IMR-90 (cell line): ENCODE measurements around the gene POR. TPM values are rescaled to one million over a fixed set of nuclear protein-coding genes. Genes with fewer than 3 reads are reported as not detected.
A peak's percentile ranks its signal among the peaks of the same experiment; 100 is the strongest.

Source experiments
- ATAC-seq: fragments of 200-7000 bp; cut with Tn5 transposase; 2 replicates; pipeline ENCODE4 v1.9.1; 2020; ENCODE audit warnings: low read depth, mild to moderate bottlenecking, moderate library complexity
- BruUV-seq: library from RNA; stranded (reverse); fragments of 400-500 nt; replicated peaks from 2 replicates; lab custom pipeline; 2021; lab: Mats Ljungman, UMichigan
- CTCF ChIA-PET: fragments of 300-600 bp; formaldehyde crosslinking; extraction: SDS; loops from one replicate; lab custom pipeline; 2021; ENCODE audit warnings: antibody characterized with exemption; lab: Yijun Ruan, JAX
- POLR2A ChIA-PET: fragments of 300-600 bp; sonication (Branson Sonifier 250); formaldehyde crosslinking; loops from one replicate; lab custom pipeline; 2022; ENCODE audit warnings: antibody characterized with exemption; ENCODE audit not compliant: unreplicated experiment; lab: Charles Lee
- DNase-seq: peaks from one replicate; pipeline ENCODE4 v3.0.0; 2013
- H2AFZ ChIP-seq: replicated peaks from 2 replicates; pipeline ENCODE3; 2013; ENCODE audit warnings: low read length, mild to moderate bottlenecking; ENCODE audit not compliant: poor library complexity
- H2AK5ac ChIP-seq: 2 replicates; pipeline ENCODE4 v1.6.1; 2013; ENCODE audit warnings: low read depth, low read length, inconsistent platforms
- H2AK9ac ChIP-seq: replicated peaks from 2 replicates; pipeline ENCODE3; 2013; ENCODE audit warnings: mild to moderate bottlenecking, low read depth, low read length, moderate library complexity; ENCODE audit not compliant: poor library complexity
- H2BK120ac ChIP-seq: 2 replicates; pipeline ENCODE4 v1.6.1; 2013; ENCODE audit warnings: low read depth, low read length, inconsistent platforms
- H2BK15ac ChIP-seq: 3 replicates; pipeline ENCODE4 v1.6.1; 2013; ENCODE audit warnings: low read depth, low read length, inconsistent platforms
- H2BK20ac ChIP-seq: 2 replicates; pipeline ENCODE4 v1.6.1; 2013; ENCODE audit warnings: low read depth, mild to moderate bottlenecking, inconsistent platforms, low read length, moderate library complexity
- H2BK5ac ChIP-seq: 2 replicates; pipeline ENCODE4 v1.6.1; 2013; ENCODE audit warnings: mild to moderate bottlenecking, low read depth, low read length, inconsistent platforms; ENCODE audit not compliant: poor library complexity, severe bottlenecking
- H3K14ac ChIP-seq: replicated peaks from 2 replicates; pipeline ENCODE4 v1.6.1; 2013; ENCODE audit warnings: low read depth, low read length, inconsistent platforms
- H3K18ac ChIP-seq: 2 replicates; pipeline ENCODE4 v1.6.1; 2013; ENCODE audit warnings: low read depth, low read length, control low read depth
- H3K23ac ChIP-seq: 2 replicates; pipeline ENCODE4 v1.6.1; 2013; ENCODE audit warnings: low read depth, low read length, inconsistent platforms
- H3K27ac ChIP-seq: 2 replicates; pipeline ENCODE4 v1.5.1; 2013; ENCODE audit warnings: mild to moderate bottlenecking, control low read depth, low read length; ENCODE audit not compliant: insufficient read depth
- H3K27me3 ChIP-seq: 2 replicates; pipeline ENCODE4 v1.6.1; 2013; ENCODE audit warnings: low read length; ENCODE audit not compliant: control insufficient read depth, insufficient read depth
- H3K36me3 ChIP-seq: 2 replicates; pipeline ENCODE4 v1.6.1; 2013; ENCODE audit warnings: low read length, mixed read lengths; ENCODE audit not compliant: control insufficient read depth, insufficient read depth
- H3K4ac ChIP-seq: 2 replicates; pipeline ENCODE4 v1.6.1; 2013; ENCODE audit warnings: low read depth, low read length, inconsistent platforms
- H3K4me1 ChIP-seq: 2 replicates; pipeline ENCODE4 v1.6.1; 2013; ENCODE audit warnings: low read length, mixed read lengths; ENCODE audit not compliant: control insufficient read depth, insufficient read depth
- H3K4me2 ChIP-seq: 2 replicates; pipeline ENCODE4 v1.6.1; 2013; ENCODE audit warnings: low read depth, mild to moderate bottlenecking, control low read depth, low read length, moderate library complexity
- H3K4me3 ChIP-seq: 2 replicates; pipeline ENCODE4 v1.5.1; 2013; ENCODE audit warnings: low read depth, mild to moderate bottlenecking, control low read depth, low read length, moderate library complexity; ENCODE audit not compliant: insufficient read depth
- H3K56ac ChIP-seq: 2 replicates; pipeline ENCODE4 v1.6.1; 2013; ENCODE audit warnings: low read length, inconsistent platforms; ENCODE audit not compliant: insufficient read depth; ENCODE audit errors: extremely low read depth
- H3K79me1 ChIP-seq, 2 experiments: 2 replicates each; pipeline ENCODE4 v1.6.1; 2013; ENCODE audit warnings: low read length in 2 of 2, inconsistent platforms in 1 of 2, low read depth in 1 of 2
- H3K9ac ChIP-seq: 2 replicates; pipeline ENCODE4 v1.6.1; 2013; ENCODE audit warnings: low read depth, low read length, control low read depth
- H3K9me1 ChIP-seq: 2 replicates; pipeline ENCODE4 v1.6.1; 2013; ENCODE audit warnings: low read length, inconsistent platforms; ENCODE audit not compliant: insufficient read depth
- H3K9me3 ChIP-seq: 2 replicates; pipeline ENCODE4 v1.6.1; 2013; ENCODE audit warnings: low read length; ENCODE audit not compliant: control insufficient read depth, insufficient read depth
- H4K20me1 ChIP-seq: 2 replicates; pipeline ENCODE4 v1.6.1; 2013; ENCODE audit warnings: low read length, inconsistent platforms; ENCODE audit not compliant: insufficient read depth
- H4K5ac ChIP-seq: 2 replicates; pipeline ENCODE4 v1.6.1; 2013; ENCODE audit warnings: mild to moderate bottlenecking, low read depth, low read length, control low read depth
- H4K8ac ChIP-seq, 2 experiments: 2 replicates each; pipeline ENCODE4 v1.6.1; 2013; ENCODE audit warnings: low read depth in 2 of 2, low read length in 2 of 2, control low read depth in 1 of 2, inconsistent platforms in 1 of 2
- H4K91ac ChIP-seq: 2 replicates; pipeline ENCODE4 v1.6.1; 2013; ENCODE audit warnings: low read depth, low read length, inconsistent platforms; ENCODE audit not compliant: insufficient read depth
- BHLHE40 ChIP-seq: fragments of 150-350 bp; IDR thresholded peaks from 2 replicates; pipeline ENCODE4 v1.6.1; 2016; ENCODE audit warnings: mild to moderate bottlenecking, low read depth, low read length
- CHD1 ChIP-seq: IDR thresholded peaks from 2 replicates; pipeline ENCODE4 v1.6.1; 2012; ENCODE audit warnings: low read depth, low read length, improper control_type of control experiment
- FOS ChIP-seq: fragments of 150-350 bp; IDR thresholded peaks from 2 replicates; pipeline ENCODE4 v1.6.1; 2016; ENCODE audit warnings: low read depth, low read length
- MAZ ChIP-seq: IDR thresholded peaks from 2 replicates; pipeline ENCODE4 v1.6.1; 2012; ENCODE audit warnings: low read depth, mild to moderate bottlenecking, low read length, improper control_type of control experiment, moderate library complexity, borderline replicate concordance
- POLR2A ChIP-seq: IDR thresholded peaks from 2 replicates; pipeline ENCODE4 v1.6.1; 2012; ENCODE audit warnings: mild to moderate bottlenecking, low read depth, low read length
- RCOR1 ChIP-seq: IDR thresholded peaks from 2 replicates; pipeline ENCODE4 v1.6.1; 2012; ENCODE audit warnings: mild to moderate bottlenecking, low read length, improper control_type of control experiment; ENCODE audit not compliant: insufficient replicate concordance
- RFX5 ChIP-seq: IDR thresholded peaks from 2 replicates; pipeline ENCODE4 v1.8.0; 2012; ENCODE audit warnings: low read depth, mild to moderate bottlenecking, low read length, moderate library complexity
- WGBS, 2 experiments: methylation state at CpG; one replicate each; pipeline versions ENCODE4 v1.1.5 to v1.1.7; 2013; ENCODE audit warnings: missing lambda C conversion rate in 2 of 2; ENCODE audit not compliant: insufficient read length in 1 of 2; ENCODE audit errors: extremely low coverage in 2 of 2; 5-methylcytosine and 5-hydroxymethylcytosine counted together
- dilution Hi-C: fragments of 300-500 bp; cut with HindIII; formaldehyde crosslinking; loops from one replicate; pipeline ENCODE4 v1.14.3; 2018; ENCODE audit warnings: low sequenced_read_pairs; ENCODE audit not compliant: unreplicated experiment
- in situ Hi-C: fragments of 300-500 bp; cut with MboI; formaldehyde crosslinking; loops from 3 replicates; pipeline ENCODE4 v1.14.3; 2019; ENCODE audit warnings: low sequenced_read_pairs, inconsistent platforms, mixed read lengths
- intact Hi-C: fragments of 100-400 bp; cut with micrococcal nuclease; formaldehyde crosslinking; loops from 2 replicates; pipeline ENCODE4 v1.10.0; 2022
- polyA plus RNA-seq, 3 experiments: library from polyadenylated mRNA; depleted of rRNA; stranded (reverse); fragments of >200 nt; gene quantifications; 2 replicates each; pipeline ENCODE4 v1.2.3, GENCODE V29; 2012; ENCODE audit warnings: low replicate concordance in 1 of 3
- total RNA-seq: library from RNA; depleted of rRNA; stranded (reverse); fragments of >200 nt; gene quantifications from 2 replicates; pipeline ENCODE4 v1.2.3, GENCODE V29; 2012

The POR gene
- total and polyA plus RNA-seq, 2 of the 4 experiments (the other 2 are of a cell fraction), result 25.5 to 42.2 TPM

GRCh38 chr7:75955331-75955955, 40.5 kb downstream of the POR start:
- Histone ChIP-seq H3K27ac (no peak overlapping the region), H3K4me1 (peaks cover 11% of the 10 kb centered on the region), H3K36me3 (peaks cover 33% of the 10 kb centered on the region), H4K8ac (no peak overlapping the region), H3K4me2 (no peak overlapping the region), H2BK20ac (no peak overlapping the region), H4K5ac (no peak overlapping the region), H2AK9ac (no peak overlapping the region), H3K14ac (no peak overlapping the region), H3K79me1 (peaks cover 0 to 46% of the 10 kb centered on the region in 2 experiments; a peak in 2 of 4 replicates), H3K4me3 (no peak overlapping the region), H3K9me1 (peaks cover 16% of the 10 kb centered on the region), H3K56ac (no peak overlapping the region), H2BK120ac (no peak overlapping the region), H3K4ac (no peak overlapping the region), H2BK15ac (no peak overlapping the region), H2AK5ac (0 out of 2 replicates have a peak overlapping the region, but pooled peaks have one; percentile 24), H3K23ac (no peak overlapping the region), H2AFZ (no peak overlapping the region), H4K91ac (no peak overlapping the region), H3K9ac (no peak overlapping the region), H3K9me3 (no peaks in the 10 kb centered on the region), H3K18ac (no peak overlapping the region), H2BK5ac (no peak overlapping the region), H4K20me1 (no peaks in the 10 kb centered on the region), H3K27me3 (no peaks in the 10 kb centered on the region)
- POLR2A ChIA-PET, result no interaction called here
- TF ChIP-seq CHD1, result no peak
- TF ChIP-seq RFX5, result no peak
- no peak for TF ChIP-seq RCOR1
- no peak for TF ChIP-seq POLR2A
- no peak for TF ChIP-seq MAZ
- TF ChIP-seq FOS, result no peak
- TF ChIP-seq BHLHE40, result no peak
- CTCF ChIA-PET, result no interaction called here
- in situ Hi-C loops, result no loop called here
- 67 to 91% methylated on average over 1 to 4 of the region's 12 CpGs for WGBS, 2 experiments
- BruUV-seq, result no TSS peak
- ATAC-seq, result no peak
- dilution Hi-C loops, result no loop called here
- DNase-seq, result no peak
- intact Hi-C loops, result no loop called here
